Measurements from ENCODE around the gene DNAH14. TPM values are rescaled to one million over a fixed set of nuclear protein-coding genes. Genes with fewer than 3 reads are reported as not detected.
A peak's percentile ranks its signal among the peaks of the same experiment; 100 is the strongest.

Gene DNAH14
- total RNA-seq, 1 experiment from 2014 or later = not detected

GRCh38 chr1:225406976-225407725 is 477.7 kb downstream of the DNAH14 start:
- no peak for DNase-seq (ENCODE audit: low read depth)

GRCh38 chr1:225407755-225408154 is 478.3 kb downstream of the DNAH14 start:
- no peak for DNase-seq (ENCODE audit: low read depth)

GRCh38 chr1:225408249-225408648 is 478.8 kb downstream of the DNAH14 start:
- no peak for DNase-seq (ENCODE audit: low read depth)

GRCh38 chr1:225409051-225409450 is 479.6 kb downstream of the DNAH14 start:
- DNase-seq (ENCODE audit: low read depth) = no peak

GRCh38 chr1:225410036-225410435 is 480.6 kb downstream of the DNAH14 start:
- no peak for DNase-seq (ENCODE audit: low read depth)

GRCh38 chr1:225412321-225412720 is 482.8 kb downstream of the DNAH14 start:
- no peak for DNase-seq (ENCODE audit: low read depth)

GRCh38 chr1:225412803-225413351 is 483.4 kb downstream of the DNAH14 start:
- DNase-seq (ENCODE audit: low read depth) = no peak

GRCh38 chr1:225413708-225414375 is 484.4 kb downstream of the DNAH14 start:
- no peak for DNase-seq (ENCODE audit: low read depth)

- DNase-seq (ENCODE audit: low read depth) = no peak
Observed at GRCh38 chr1:225415307-225415706, 485.8 kb downstream of the DNAH14 start.

GRCh38 chr1:225415967-225416745 is 486.7 kb downstream of the DNAH14 start:
- DNase-seq (ENCODE audit: low read depth) = no peak

- DNase-seq (ENCODE audit: low read depth) = no peak
Observed at GRCh38 chr1:225418059-225418458, 488.6 kb downstream of the DNAH14 start.

GRCh38 chr1:225418598-225418997 is 489.1 kb downstream of the DNAH14 start:
- DNase-seq (ENCODE audit: low read depth) = no peak

- DNase-seq (ENCODE audit: low read depth) = no peak
Observed at GRCh38 chr1:225422031-225422605, 492.6 kb downstream of the DNAH14 start.

GRCh38 chr1:225422795-225423517 is 493.5 kb downstream of the DNAH14 start:
- peak; percentile 13 for DNase-seq (ENCODE audit: low read depth)

- DNase-seq (ENCODE audit: low read depth) = no peak
Observed at GRCh38 chr1:225423518-225423855, 494.0 kb downstream of the DNAH14 start.

GRCh38 chr1:225424562-225425200 is 495.2 kb downstream of the DNAH14 start:
- peak; percentile 90 for DNase-seq (ENCODE audit: low read depth)

GRCh38 chr1:225425201-225425786 is 495.8 kb downstream of the DNAH14 start:
- peak; percentile 82 for DNase-seq (ENCODE audit: low read depth)

- peak; percentile 51 for DNase-seq (ENCODE audit: low read depth)
Observed at GRCh38 chr1:225426395-225427234, 497.1 kb downstream of the DNAH14 start.

Data from M059J (cell line).